MV-4-11 (cell line): Measurements from ENCODE around the gene PUDP.
A peak's percentile ranks its signal among the peaks of the same experiment; 100 is the strongest.

Experiments
- DNase-seq: peaks from one replicate; lab custom pipeline; 2025; lab: John Stamatoyannopoulos, UW

PUDP gene

DNA sequence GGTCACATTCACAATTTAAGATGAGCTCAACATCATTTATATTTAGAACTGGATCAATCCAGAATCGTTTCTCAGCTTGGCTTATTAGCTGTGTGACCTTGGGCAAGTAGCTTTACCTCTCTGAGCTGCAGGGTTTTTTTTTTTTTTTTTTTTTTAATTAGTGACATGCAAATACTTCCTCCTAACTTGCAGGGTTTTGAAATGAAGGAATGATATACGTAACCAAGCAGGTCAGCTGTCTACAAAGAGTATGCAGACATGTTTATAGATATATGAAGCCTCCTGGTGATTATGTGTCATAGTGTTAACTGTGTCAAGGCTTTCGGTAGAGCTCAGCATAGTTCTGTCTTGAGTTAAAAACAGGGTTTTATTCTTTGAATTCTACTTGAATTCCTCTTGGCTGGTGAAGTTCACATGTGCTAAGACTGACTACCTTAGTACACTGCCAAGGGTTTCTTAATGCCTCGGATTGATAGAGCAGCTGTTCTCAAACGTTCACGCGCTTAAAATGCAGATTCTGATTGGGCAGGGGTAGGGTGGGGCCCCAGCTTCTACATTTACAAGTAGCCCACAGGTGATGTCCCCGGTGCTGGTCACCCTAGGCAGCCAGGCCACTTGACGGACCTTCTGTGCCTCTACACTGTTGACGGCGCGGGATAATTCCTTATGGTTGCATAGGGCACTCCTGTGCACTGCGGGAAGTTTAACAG, 1.1 kb downstream of the PUDP start:
- peak; percentile 7 for DNase-seq

DNA sequence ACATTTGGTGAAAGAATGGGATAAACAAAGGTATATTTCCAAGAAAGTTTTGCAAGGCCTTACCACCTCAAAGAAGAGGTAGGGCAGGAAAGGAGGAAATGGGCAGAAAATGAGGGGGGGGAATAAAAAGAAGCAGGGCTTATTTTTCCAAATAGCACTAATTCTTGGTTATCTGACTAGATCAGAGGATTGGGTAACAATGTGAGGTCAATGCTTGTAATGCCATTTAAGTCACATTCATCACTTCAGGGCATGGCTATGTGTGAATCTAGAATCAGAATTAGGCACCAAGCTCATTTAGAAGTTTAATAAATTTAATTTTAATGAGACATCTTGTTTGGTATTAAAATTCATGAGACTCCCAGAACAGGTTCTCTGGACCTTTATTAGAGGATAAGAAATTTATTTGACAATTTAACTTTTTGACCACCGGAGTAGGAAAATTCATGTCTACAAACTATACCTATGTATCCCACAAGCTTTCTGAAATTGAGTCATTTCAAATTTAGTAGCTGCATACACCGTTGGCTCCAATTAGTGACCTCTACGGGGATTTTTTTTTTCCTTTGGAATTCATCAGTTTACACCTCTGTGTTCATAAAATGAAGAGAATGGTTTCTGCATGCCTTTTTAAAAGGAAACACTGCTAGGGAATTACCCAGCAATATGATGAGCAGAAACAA, 1.8 kb downstream of the PUDP start:
- no peak for DNase-seq

- DNase-seq = peak; percentile 32
Observed at GRCh38 chrX:7145454-7145853, 2.5 kb downstream of the PUDP start.

DNA sequence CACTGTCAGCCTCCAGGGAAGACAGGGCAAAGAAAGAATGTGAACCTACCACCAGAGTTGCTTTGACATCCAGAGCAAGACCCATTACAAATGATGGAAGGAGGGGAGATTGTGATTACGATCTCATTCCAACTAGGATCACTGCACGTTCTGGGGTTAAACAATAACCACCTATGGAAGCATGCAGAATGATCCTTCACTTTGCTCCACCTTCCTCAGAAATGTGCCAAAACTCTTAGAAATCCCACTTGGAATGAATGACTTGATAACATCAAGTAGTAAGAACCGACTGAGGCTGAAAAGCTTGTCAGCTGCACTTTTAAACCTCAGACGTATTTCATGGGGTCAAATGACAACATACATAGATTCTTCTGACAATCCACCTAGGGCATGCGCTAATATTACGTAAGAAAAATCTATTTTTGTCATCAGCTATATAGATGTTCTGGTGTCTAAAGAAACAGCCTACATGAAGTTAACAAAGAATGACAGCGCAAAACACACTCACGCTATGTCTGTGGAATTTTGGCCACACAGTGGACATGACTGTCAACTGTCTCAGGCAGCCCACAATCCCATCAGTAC, 3.9 kb downstream of the PUDP start:
- DNase-seq = peak; percentile 53

GRCh38 chrX:7143076-7143475, 4.9 kb downstream of the PUDP start:
- no peak for DNase-seq

GRCh38 chrX:7139202-7140081, 8.5 kb downstream of the PUDP start:
- no peak for DNase-seq

- DNase-seq = no peak
Observed at GRCh38 chrX:7134981-7135380, 13.0 kb downstream of the PUDP start.

- peak; percentile 22 for DNase-seq
Observed at GRCh38 chrX:7133050-7133440, 14.9 kb downstream of the PUDP start.

DNA sequence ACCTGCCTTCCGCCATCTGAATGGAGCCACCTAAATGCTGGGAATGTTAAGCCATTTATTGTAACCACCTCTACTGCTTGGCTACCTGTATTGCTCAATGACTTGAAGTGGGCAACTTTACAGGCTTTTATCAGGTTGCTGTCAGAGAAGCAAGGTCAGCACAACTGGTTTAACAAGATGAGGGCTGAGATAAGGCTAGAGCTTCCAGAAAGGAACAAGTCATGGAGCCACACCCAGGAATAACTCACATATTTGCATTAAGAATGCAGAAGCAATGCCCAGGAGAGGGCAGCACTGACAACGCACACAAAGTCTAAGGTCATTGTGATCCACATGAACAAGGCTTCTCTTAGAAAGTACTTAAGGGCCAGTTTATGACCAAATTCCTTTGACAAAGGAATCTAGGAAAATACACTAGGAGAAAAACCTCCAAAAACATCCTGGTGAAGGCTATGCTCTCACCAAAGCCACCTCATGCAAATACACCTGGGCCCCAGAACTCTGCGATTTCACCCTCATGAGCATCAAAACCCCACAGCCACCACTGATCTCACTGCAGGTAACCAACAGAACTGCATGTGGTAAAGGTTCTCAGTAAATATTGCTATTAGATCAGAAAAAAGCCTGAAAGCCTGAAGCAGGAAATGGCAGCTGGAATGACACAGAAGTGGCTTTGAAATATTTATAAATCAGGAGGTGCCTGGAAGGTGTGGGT, 15.5 kb downstream of the PUDP start:
- DNase-seq = peak; percentile 27

GRCh38 chrX:7131621-7132020, 16.3 kb downstream of the PUDP start:
- no peak for DNase-seq

- DNase-seq = no peak
Observed at GRCh38 chrX:7127056-7127455, 20.9 kb downstream of the PUDP start.

GRCh38 chrX:7120878-7121219, 27.1 kb downstream of the PUDP start:
- DNase-seq = no peak

- DNase-seq = peak; percentile 9
Observed at GRCh38 chrX:7119950-7120877, 27.7 kb downstream of the PUDP start.

- DNase-seq = no peak
Observed at GRCh38 chrX:7117587-7117986, 30.4 kb downstream of the PUDP start.

DNA sequence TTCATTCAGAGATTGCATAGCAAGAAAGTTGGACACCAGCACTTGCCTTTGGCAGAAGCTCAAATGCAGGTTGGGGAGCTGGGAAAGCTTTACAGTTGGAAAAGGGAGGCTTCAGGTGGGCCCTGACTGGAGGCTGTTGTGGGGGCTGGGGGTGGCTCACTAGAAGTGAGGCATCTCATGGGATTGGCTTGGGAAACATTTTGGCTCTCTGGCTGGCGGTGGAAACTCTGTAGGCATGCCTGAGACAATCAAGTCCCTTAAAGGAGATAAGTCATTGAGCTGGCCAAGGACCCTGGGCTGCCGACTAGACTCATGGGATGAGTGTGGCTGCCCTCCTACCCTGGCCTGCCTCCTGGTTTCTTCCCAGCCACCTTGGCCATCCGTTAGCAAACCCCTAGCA, 31.9 kb downstream of the PUDP start:
- no peak for DNase-seq

DNA sequence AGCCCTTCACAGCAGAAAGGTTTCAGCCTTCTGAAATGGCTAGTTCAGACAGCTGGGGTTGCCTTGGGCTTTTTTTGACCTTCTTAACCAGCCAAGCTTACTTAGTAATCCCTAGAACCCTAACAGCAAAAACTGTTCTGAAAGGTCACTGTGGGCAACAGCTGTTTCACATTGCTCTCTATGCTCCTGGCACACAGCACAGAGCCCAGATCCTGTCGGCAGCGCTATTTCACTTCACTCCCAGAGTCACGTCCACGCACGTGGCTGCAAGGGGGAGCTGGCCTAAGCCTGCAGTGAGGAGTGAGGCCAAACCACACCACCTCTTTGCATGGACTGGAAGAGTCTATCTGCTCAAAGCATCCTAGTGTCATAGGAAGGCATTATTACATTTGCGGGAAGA, 32.4 kb downstream of the PUDP start:
- DNase-seq = peak; percentile 63

DNA sequence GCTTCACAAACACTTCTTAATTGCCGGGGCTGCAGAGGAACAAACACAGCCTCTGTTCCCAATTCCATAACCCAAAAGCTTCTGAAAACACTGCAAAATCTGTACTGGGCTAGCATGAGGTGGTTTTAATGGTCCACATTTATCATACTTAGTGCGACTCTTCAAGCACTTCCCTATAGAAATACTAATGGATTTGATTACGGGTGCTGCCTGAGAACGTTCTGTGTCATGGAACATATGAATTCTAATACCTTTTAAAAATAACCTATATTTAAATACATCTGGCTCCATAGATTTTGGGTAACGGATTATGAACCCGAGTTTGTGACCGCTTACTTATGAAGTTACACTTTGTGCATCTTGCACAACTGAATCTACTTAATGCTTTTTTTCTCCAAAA, 35.9 kb downstream of the PUDP start:
- no peak for DNase-seq

DNA sequence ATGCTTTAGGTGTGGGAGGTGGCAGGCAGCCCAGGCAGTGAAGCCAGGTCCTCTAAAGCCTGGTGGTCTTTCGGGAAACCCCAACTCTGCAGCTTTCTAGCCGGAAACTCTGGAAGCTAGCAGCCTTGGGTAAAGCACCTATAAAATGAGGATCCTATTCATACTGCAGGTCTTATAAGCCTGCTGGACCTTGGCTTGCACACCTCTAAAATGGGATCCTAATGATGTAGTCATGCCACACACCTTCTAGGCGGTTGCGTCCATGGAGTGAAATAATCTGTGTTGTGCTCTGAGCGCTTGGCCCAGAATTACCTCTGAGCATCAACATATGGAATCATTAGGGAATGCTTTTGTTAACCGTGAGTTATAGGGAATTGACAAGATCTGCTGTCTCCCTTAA, 36.4 kb downstream of the PUDP start:
- no peak for DNase-seq

GRCh38 chrX:7110821-7111276, 37.1 kb downstream of the PUDP start:
- peak; percentile 81 for DNase-seq
